Measurements from ENCODE around the gene ZNRD2. TPM values are rescaled to one million over a fixed set of nuclear protein-coding genes. Genes with fewer than 3 reads are reported as not detected.

The ZNRD2 gene
- total RNA-seq, 1 donor from 2014 or later = 94.6 TPM

- H3K9me3 Mint-ChIP-seq = no peaks in the 10 kb centered on the region
- no peak for DNase-seq (ENCODE audit: low spot score)
- H3K4me1 Mint-ChIP-seq (ENCODE audit: low read depth) = peaks cover 52% of the 10 kb centered on the region
- H3K36me3 Mint-ChIP-seq (ENCODE audit: low read depth) = peaks cover 17% of the 10 kb centered on the region
- intact Hi-C loops (cut with micrococcal nuclease) = no loop called here
- H3K27me3 Mint-ChIP-seq (ENCODE audit: insufficient read depth) = no peaks in the 10 kb centered on the region
- peak overlapping the region; percentile 85 for H3K27ac Mint-ChIP-seq
- H3K4me3 Mint-ChIP-seq = peak overlapping the region; percentile 87
These were observed 16.0 kb upstream of the ZNRD2 start for GRCh38 chr11:65554057-65554818.

- no peaks in the 10 kb centered on the region for H3K9me3 Mint-ChIP-seq
- peak overlapping the region; percentile 85 for H3K27ac Mint-ChIP-seq
- intact Hi-C loops (cut with micrococcal nuclease) = no loop called here
- no peaks in the 10 kb centered on the region for H3K27me3 Mint-ChIP-seq (ENCODE audit: insufficient read depth)
- H3K4me1 Mint-ChIP-seq (ENCODE audit: low read depth) = peaks cover 59% of the 10 kb centered on the region
- DNase-seq (ENCODE audit: low spot score) = no peak
- peak overlapping the region; percentile 87 for H3K4me3 Mint-ChIP-seq
- H3K36me3 Mint-ChIP-seq (ENCODE audit: low read depth) = peaks cover 13% of the 10 kb centered on the region
These were observed 15.3 kb upstream of the ZNRD2 start for GRCh38 chr11:65554842-65555430.

DNA sequence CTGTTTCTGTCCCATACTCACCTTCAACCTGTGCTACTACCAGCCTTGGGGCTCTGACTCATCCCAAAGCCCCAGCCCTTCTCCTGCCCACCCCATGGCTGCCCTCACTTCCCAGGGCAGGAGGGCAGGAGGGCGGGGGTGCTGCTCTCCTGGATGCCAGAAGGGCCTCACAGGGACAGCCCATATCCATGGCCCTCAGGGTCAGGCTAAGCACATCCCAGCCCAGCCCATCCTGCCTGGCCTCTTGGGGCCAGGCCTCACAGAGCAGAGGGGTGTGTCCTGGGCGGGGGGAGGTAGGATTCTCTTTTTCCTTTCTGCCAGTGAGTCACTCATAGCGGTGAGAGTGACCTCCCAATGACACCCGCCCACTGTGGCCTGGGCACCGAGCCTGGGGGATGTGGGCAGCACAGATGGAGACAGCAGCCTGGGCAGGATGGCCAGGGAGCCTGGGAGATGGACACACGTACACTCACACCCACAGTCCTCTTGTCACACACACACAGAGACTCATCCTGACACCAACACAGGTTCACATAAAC lies 14.5 kb upstream of the ZNRD2 start:
- peak overlapping the region; percentile 87 for H3K4me3 Mint-ChIP-seq
- H3K36me3 Mint-ChIP-seq (ENCODE audit: low read depth) = peaks cover 12% of the 10 kb centered on the region
- no peaks in the 10 kb centered on the region for H3K27me3 Mint-ChIP-seq (ENCODE audit: insufficient read depth)
- intact Hi-C loops (cut with micrococcal nuclease) = no loop called here
- no peak for DNase-seq (ENCODE audit: low spot score)
- no peaks in the 10 kb centered on the region for H3K9me3 Mint-ChIP-seq
- H3K4me1 Mint-ChIP-seq (ENCODE audit: low read depth) = peaks cover 68% of the 10 kb centered on the region
- H3K27ac Mint-ChIP-seq = peak overlapping the region; percentile 85

GRCh38 chr11:65556470-65557279 lies 13.6 kb upstream of the ZNRD2 start:
- intact Hi-C loops (cut with micrococcal nuclease) = no loop called here
- Mint-ChIP-seq H3K4me3 (peak overlapping the region; percentile 87), H3K27me3 (ENCODE audit: insufficient read depth) (no peaks in the 10 kb centered on the region), H3K27ac (peak overlapping the region; percentile 94), H3K4me1 (ENCODE audit: low read depth) (peaks cover 64% of the 10 kb centered on the region), H3K9me3 (no peaks in the 10 kb centered on the region), H3K36me3 (ENCODE audit: low read depth) (peaks cover 8% of the 10 kb centered on the region)
- no peak for DNase-seq (ENCODE audit: low spot score)

- H3K36me3 Mint-ChIP-seq (ENCODE audit: low read depth) = peaks cover 2% of the 10 kb centered on the region
- peak overlapping the region; percentile 94 for H3K27ac Mint-ChIP-seq
- H3K27me3 Mint-ChIP-seq (ENCODE audit: insufficient read depth) = no peaks in the 10 kb centered on the region
- H3K9me3 Mint-ChIP-seq = no peaks in the 10 kb centered on the region
- peaks cover 56% of the 10 kb centered on the region for H3K4me1 Mint-ChIP-seq (ENCODE audit: low read depth)
- H3K4me3 Mint-ChIP-seq = peak overlapping the region; percentile 87
- DNase-seq (ENCODE audit: low spot score) = no peak
- intact Hi-C loops (cut with micrococcal nuclease) = no loop called here
These were observed 12.8 kb upstream of the ZNRD2 start for GRCh38 chr11:65557280-65558001.

GRCh38 chr11:65558002-65558929 lies 12.0 kb upstream of the ZNRD2 start, which contains the start of gene LTBP3:
Gene LTBP3 (minus strand): TSS chr11:65558359. CDS start chr11:65557959, 400 bp downstream.
- no peak for DNase-seq (ENCODE audit: low spot score)
- Mint-ChIP-seq H3K27ac (peak within 1 kb of the TSS; percentile 94), H3K27me3 (ENCODE audit: insufficient read depth) (no peaks in the 10 kb centered on the region), H3K4me1 (ENCODE audit: low read depth) (peaks cover 53% of the 10 kb centered on the region), H3K36me3 (ENCODE audit: low read depth) (peaks cover 2% of the 10 kb centered on the region), H3K9me3 (no peaks in the 10 kb centered on the region), H3K4me3 (peak within 1 kb of the TSS; percentile 87)
- intact Hi-C loops (cut with micrococcal nuclease) = no loop called here

- peak overlapping the region; percentile 64 for H3K27ac Mint-ChIP-seq
- no peaks in the 10 kb centered on the region for H3K9me3 Mint-ChIP-seq
- DNase-seq (ENCODE audit: low spot score) = no peak
- no peaks in the 10 kb centered on the region for H3K27me3 Mint-ChIP-seq (ENCODE audit: insufficient read depth)
- peaks cover 2% of the 10 kb centered on the region for H3K36me3 Mint-ChIP-seq (ENCODE audit: low read depth)
- H3K4me3 Mint-ChIP-seq = peak overlapping the region; percentile 59
- H3K4me1 Mint-ChIP-seq (ENCODE audit: low read depth) = peaks cover 57% of the 10 kb centered on the region
- intact Hi-C loops (cut with micrococcal nuclease) = loop anchor here (1.0 kb wide), 1 partner anchor 10 kb away; no protein-coding TSS in a partner anchor
These were observed 11.3 kb upstream of the ZNRD2 start for GRCh38 chr11:65558930-65559509.

DNA sequence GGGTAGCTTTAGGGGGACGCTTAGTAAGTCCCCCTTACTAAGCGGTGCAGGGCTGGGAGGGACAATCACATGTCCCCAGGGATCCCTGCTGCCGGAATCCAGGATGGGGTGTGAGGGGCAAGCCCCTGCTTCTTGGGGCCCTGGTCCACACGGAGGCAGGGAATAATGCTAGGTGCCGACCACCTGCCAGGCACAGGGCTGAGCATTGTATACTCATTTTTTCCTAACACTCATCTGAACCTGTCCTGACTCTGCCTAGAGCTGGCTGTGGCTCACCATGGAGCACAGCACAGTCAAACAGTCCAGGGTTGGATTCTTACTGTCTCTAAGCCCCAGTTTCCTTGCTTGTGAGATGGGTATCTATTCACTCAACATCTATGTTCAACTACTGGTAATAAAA lies 10.7 kb upstream of the ZNRD2 start:
- DNase-seq (ENCODE audit: low spot score) = no peak
- H3K4me1 Mint-ChIP-seq (ENCODE audit: low read depth) = peaks cover 54% of the 10 kb centered on the region
- H3K9me3 Mint-ChIP-seq = no peaks in the 10 kb centered on the region
- H3K4me3 Mint-ChIP-seq = peak overlapping the region; percentile 59
- H3K27me3 Mint-ChIP-seq (ENCODE audit: insufficient read depth) = no peaks in the 10 kb centered on the region
- peak overlapping the region; percentile 64 for H3K27ac Mint-ChIP-seq
- intact Hi-C loops (cut with micrococcal nuclease) = loop anchor here (1.0 kb wide), 1 partner anchor 10 kb away; no protein-coding TSS in a partner anchor
- H3K36me3 Mint-ChIP-seq (ENCODE audit: low read depth) = peaks cover 2% of the 10 kb centered on the region

DNA sequence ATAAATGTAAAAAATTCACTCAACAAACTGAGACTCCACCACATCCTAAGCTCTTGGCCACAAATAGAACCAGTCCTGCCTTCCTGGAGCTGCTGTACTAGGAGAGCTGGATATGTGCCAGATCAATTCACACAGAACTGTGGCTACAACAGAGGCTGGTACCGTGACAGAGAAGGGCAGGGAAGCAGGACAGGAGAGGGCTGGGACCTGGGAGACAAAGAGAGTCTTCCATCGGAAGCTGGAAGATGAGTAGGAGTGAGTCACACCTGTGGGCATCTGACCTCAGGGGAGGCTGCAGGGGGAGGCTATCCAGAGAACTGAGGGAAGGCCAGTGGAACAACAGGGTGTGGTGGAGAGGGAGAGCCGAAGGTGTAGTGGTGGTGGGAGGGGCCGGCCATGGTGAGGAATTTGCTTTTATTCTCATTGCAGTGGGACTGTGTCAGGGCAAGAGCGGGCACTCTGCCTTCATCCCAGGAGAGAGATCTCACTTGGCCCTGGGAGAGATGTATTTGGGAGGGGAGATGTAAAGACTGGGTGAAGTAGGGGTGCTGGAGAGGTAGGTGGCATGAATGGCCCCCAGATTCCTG lies 10.2 kb upstream of the ZNRD2 start:
- DNase-seq (ENCODE audit: low spot score) = no peak
- Mint-ChIP-seq H3K36me3 (ENCODE audit: low read depth) (peaks cover 2% of the 10 kb centered on the region), H3K4me1 (ENCODE audit: low read depth) (peaks cover 53% of the 10 kb centered on the region), H3K27ac (peak overlapping the region; percentile 64), H3K4me3 (no peak overlapping the region), H3K9me3 (no peaks in the 10 kb centered on the region), H3K27me3 (ENCODE audit: insufficient read depth) (no peaks in the 10 kb centered on the region)
- intact Hi-C loops (cut with micrococcal nuclease) = loop anchor here (1.0 kb wide), 1 partner anchor 9 kb away; no protein-coding TSS in a partner anchor

- Mint-ChIP-seq H3K36me3 (ENCODE audit: low read depth) (peaks cover 2% of the 10 kb centered on the region), H3K27ac (peak overlapping the region; percentile 64), H3K4me3 (no peak overlapping the region), H3K27me3 (ENCODE audit: insufficient read depth) (no peaks in the 10 kb centered on the region), H3K9me3 (no peaks in the 10 kb centered on the region), H3K4me1 (ENCODE audit: low read depth) (peaks cover 53% of the 10 kb centered on the region)
- DNase-seq (ENCODE audit: low spot score) = no peak
- intact Hi-C loops (cut with micrococcal nuclease) = no loop called here
These were observed 9.5 kb upstream of the ZNRD2 start for GRCh38 chr11:65560555-65561418.
